Measurements from ENCODE around the gene FGD6.

FGD6 gene

GRCh38 chr12:95077341-95077740 is 139.9 kb downstream of the FGD6 start:
- Histone ChIP-seq H3F3A (ENCODE audit: insufficient read depth) (no peaks in the 10 kb centered on the region), H4K20me1 (ENCODE audit: low read depth, low read length) (no peaks in the 10 kb centered on the region), H3K9me3 (ENCODE audit: insufficient read depth, low read length) (no peaks in the 10 kb centered on the region), H3K79me2 (ENCODE audit: insufficient read depth, low read length) (peaks cover 9% of the 10 kb centered on the region), H3K9ac (ENCODE audit: low read length) (no peak overlapping the region), H3K27me3 (ENCODE audit: low read length) (no peaks in the 10 kb centered on the region), H3K36me3 (ENCODE audit: low read length) (no peaks in the 10 kb centered on the region), H2AFZ (ENCODE audit: low read depth, low read length, severe bottlenecking) (no peak overlapping the region), H3K9me2 (replicated peaks; ENCODE audit: insufficient read depth, low read length) (no peaks in the 10 kb centered on the region), H3K4me3 (ENCODE audit: insufficient read depth, low read length, poor library complexity, severe bottlenecking) (no peak overlapping the region), H3K27ac (ENCODE audit: low read depth, low read length) (no peak overlapping the region), H3K4me2 (ENCODE audit: low read depth, low read length, poor library complexity, severe bottlenecking) (no peak overlapping the region)
- TF ChIP-seq EZH2phosphoT487 (conservative IDR thresholded peaks at IDR 0.05; ENCODE audit: low read length), result no peak
- no peak for TF ChIP-seq CTCF (IDR thresholded peaks at IDR 0.05; ENCODE audit: insufficient read depth, low read length, poor library complexity, severe bottlenecking)

GRCh38 chr12:95074766-95075165 is 142.5 kb downstream of the FGD6 start:
- H3K36me3 ChIP-seq (ENCODE audit: low read length), result no peaks in the 10 kb centered on the region
- no peaks in the 10 kb centered on the region for H4K20me1 ChIP-seq (ENCODE audit: low read depth, low read length)
- no peaks in the 10 kb centered on the region for H3K9me3 ChIP-seq (ENCODE audit: insufficient read depth, low read length)
- H3F3A ChIP-seq (ENCODE audit: insufficient read depth), result no peaks in the 10 kb centered on the region
- no peaks in the 10 kb centered on the region for H3K27me3 ChIP-seq (ENCODE audit: low read length)
- H3K9me2 ChIP-seq (replicated peaks; ENCODE audit: insufficient read depth, low read length), result no peaks in the 10 kb centered on the region
- H3K79me2 ChIP-seq (ENCODE audit: insufficient read depth, low read length), result peaks cover 34% of the 10 kb centered on the region
- no peak overlapping the region for H3K4me2 ChIP-seq (ENCODE audit: low read depth, low read length, poor library complexity, severe bottlenecking)
- TF ChIP-seq EZH2phosphoT487 (conservative IDR thresholded peaks at IDR 0.05; ENCODE audit: low read length) (no peak), CTCF (IDR thresholded peaks at IDR 0.05; ENCODE audit: insufficient read depth, low read length, poor library complexity, severe bottlenecking) (no peak)
- no peak overlapping the region for H3K27ac ChIP-seq (ENCODE audit: low read depth, low read length)
- no peak overlapping the region for H3K4me3 ChIP-seq (ENCODE audit: insufficient read depth, low read length, poor library complexity, severe bottlenecking)
- no peak overlapping the region for H3K9ac ChIP-seq (ENCODE audit: low read length)
- H2AFZ ChIP-seq (ENCODE audit: low read depth, low read length, severe bottlenecking), result no peak overlapping the region

- Histone ChIP-seq H3K27ac (ENCODE audit: low read depth, low read length) (no peak overlapping the region), H3K27me3 (ENCODE audit: low read length) (no peaks in the 10 kb centered on the region), H3F3A (ENCODE audit: insufficient read depth) (no peaks in the 10 kb centered on the region; the same call in 1 of the 2 replicates), H3K9ac (ENCODE audit: low read length) (peak overlapping the region; percentile 81), H3K9me2 (replicated peaks; ENCODE audit: insufficient read depth, low read length) (no peaks in the 10 kb centered on the region), H3K79me2 (ENCODE audit: insufficient read depth, low read length) (peaks cover 42% of the 10 kb centered on the region), H3K9me3 (ENCODE audit: insufficient read depth, low read length) (no peaks in the 10 kb centered on the region), H4K20me1 (ENCODE audit: low read depth, low read length) (no peaks in the 10 kb centered on the region), H3K4me3 (ENCODE audit: insufficient read depth, low read length, poor library complexity, severe bottlenecking) (no peak overlapping the region), H3K4me2 (ENCODE audit: low read depth, low read length, poor library complexity, severe bottlenecking) (peak overlapping the region; percentile 49), H2AFZ (ENCODE audit: low read depth, low read length, severe bottlenecking) (peak overlapping the region; percentile 77), H3K36me3 (ENCODE audit: low read length) (no peaks in the 10 kb centered on the region)
- no peak for TF ChIP-seq EZH2phosphoT487 (conservative IDR thresholded peaks at IDR 0.05; ENCODE audit: low read length)
- peak; percentile 87 for TF ChIP-seq CTCF (IDR thresholded peaks at IDR 0.05; ENCODE audit: insufficient read depth, low read length, poor library complexity, severe bottlenecking)
Observed at GRCh38 chr12:95073698-95074520, 143.4 kb downstream of the FGD6 start.

Measured in SU-DHL-6 (cell line).